ENCODE results near the gene CPEB3. TPM values are rescaled to one million over a fixed set of nuclear protein-coding genes. Genes with fewer than 3 reads are reported as not detected.

Gene CPEB3
- total and polyA plus RNA-seq, 9 of the 15 experiments (the other 6 are each of a cell fraction or from before 2014, with no cell fraction given) = 0.15 to 1.2 (median 0.51) TPM

DNA sequence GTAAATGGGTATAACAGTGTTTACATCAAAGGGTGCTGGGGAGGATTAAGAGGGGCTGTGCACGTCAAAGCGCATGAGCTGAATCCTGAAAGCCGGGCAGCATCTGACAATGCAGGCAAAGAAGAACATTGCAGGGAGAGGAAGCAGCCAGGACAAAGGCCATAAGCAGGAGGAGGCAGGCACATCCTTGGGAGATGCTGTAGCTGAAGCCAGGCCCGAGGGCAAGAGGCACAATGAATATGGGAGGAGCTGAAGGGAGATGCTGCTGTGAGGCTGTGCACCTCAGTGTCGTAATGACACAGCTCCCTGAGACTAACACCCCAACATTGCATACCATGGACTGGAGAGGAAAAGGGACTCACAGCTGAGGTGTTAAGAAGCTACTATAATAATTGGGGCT lies 238.1 kb downstream of the CPEB3 start:
- no peak overlapping the region for H3K4me2 ChIP-seq (ENCODE audit: insufficient read depth, low read length)
- H3K4me3 ChIP-seq = no peak overlapping the region
- FAIRE-seq (no peak), DNase-seq (ENCODE audit: extremely low read depth in 1 of 4, low spot score in 3 of 4) (no peak), ATAC-seq (no peak)
- H3K79me2 ChIP-seq (ENCODE audit: control insufficient read depth, insufficient read depth, low read length) = no peaks in the 10 kb centered on the region
- no peaks in the 10 kb centered on the region; the same call in 2 of the 3 replicates for H3K36me3 ChIP-seq (ENCODE audit: control insufficient read depth, insufficient read depth, low read length)
- H3K9ac ChIP-seq (ENCODE audit: insufficient read depth in 1 of 2, low read depth in 2 of 2, low read length in 2 of 2) = no peak overlapping the region
- no peaks in the 10 kb centered on the region for H3K9me1 ChIP-seq (ENCODE audit: control insufficient read depth, insufficient read depth, low read length)
- intact Hi-C loops (cut with micrococcal nuclease) = no loop called here
- ChIA-PET CTCF (ENCODE audit: low intra/inter-chr PET ratio) (no interaction called here), POLR2A (interaction anchor here (0.6 kb wide), 1 partner anchor 402 kb away, joined by 3 read pairs; no protein-coding TSS in a partner anchor)
- H3K9me3 ChIP-seq (replicated peaks; ENCODE audit: control insufficient read depth, insufficient read depth, low read depth, low read length) = no peaks in the 10 kb centered on the region
- in situ Hi-C loops (cut with MboI) = no loop called here
- WGBS (ENCODE audit: insufficient coverage, low coverage, missing lambda C conversion rate) = 71% methylated on average over 5 of the region's 5 CpGs
- no peaks in the 10 kb centered on the region for H3K27me3 ChIP-seq (ENCODE audit: control insufficient read depth in 2 of 2, insufficient read depth in 2 of 2, low read length in 2 of 2)
- peaks cover 0 to 3% of the 10 kb centered on the region in 2 experiments; a peak in 1 of 5 replicates for H3K4me1 ChIP-seq (replicated peaks in 1 of 2; ENCODE audit: control insufficient read depth in 2 of 2, insufficient read depth in 2 of 2, low read length in 2 of 2)
- TF ChIP-seq ZNF197 (CRISPR knock-in tag; IDR thresholded peaks at IDR 0.05; ENCODE audit: low read depth) (no peak), RBFOX2 (IDR thresholded peaks at IDR 0.05; ENCODE audit: low read depth, low read length) (no peak), NFYB (IDR thresholded peaks at IDR 0.05; ENCODE audit: extremely low read depth, insufficient read length) (no peak), RHOXF2B (CRISPR knock-in tag; conservative IDR thresholded peaks at IDR 0.05) (no peak), KDM5B (IDR thresholded peaks at IDR 0.05; ENCODE audit: insufficient replicate concordance, low read depth, low read length) (no peak), ZNF239 (CRISPR knock-in tag; IDR thresholded peaks at IDR 0.05) (no peak), CEBPB (tag; IDR thresholded peaks at IDR 0.05) (no peak), ZNF175 (CRISPR knock-in tag; IDR thresholded peaks at IDR 0.05; ENCODE audit: low read depth) (no peak), ZC3H11A (IDR thresholded peaks at IDR 0.05; ENCODE audit: low read depth, low read length) (no peak)
- H2AFZ ChIP-seq (ENCODE audit: low read depth, low read length) = no peak overlapping the region
- H4K20me1 ChIP-seq (replicated peaks; ENCODE audit: control insufficient read depth, insufficient read depth, low read length) = no peaks in the 10 kb centered on the region
- no peak overlapping the region for H3K27ac ChIP-seq (ENCODE audit: extremely low read depth, low read depth, low read length)
- no TSS peak for BruUV-seq (replicated peaks)

Measured in K562 (cell line).